LNCAP (cell line): ENCODE results near the gene LTBP3.

Source experiments
- TF ChIP-seq, protein P1 (sequence below): fragments of 450-650 bp; IDR thresholded peaks from 2 replicates; pipeline ENCODE4 v1.5.1; 2017; ENCODE audit warnings: mild to moderate bottlenecking

LTBP3 gene

DNA sequence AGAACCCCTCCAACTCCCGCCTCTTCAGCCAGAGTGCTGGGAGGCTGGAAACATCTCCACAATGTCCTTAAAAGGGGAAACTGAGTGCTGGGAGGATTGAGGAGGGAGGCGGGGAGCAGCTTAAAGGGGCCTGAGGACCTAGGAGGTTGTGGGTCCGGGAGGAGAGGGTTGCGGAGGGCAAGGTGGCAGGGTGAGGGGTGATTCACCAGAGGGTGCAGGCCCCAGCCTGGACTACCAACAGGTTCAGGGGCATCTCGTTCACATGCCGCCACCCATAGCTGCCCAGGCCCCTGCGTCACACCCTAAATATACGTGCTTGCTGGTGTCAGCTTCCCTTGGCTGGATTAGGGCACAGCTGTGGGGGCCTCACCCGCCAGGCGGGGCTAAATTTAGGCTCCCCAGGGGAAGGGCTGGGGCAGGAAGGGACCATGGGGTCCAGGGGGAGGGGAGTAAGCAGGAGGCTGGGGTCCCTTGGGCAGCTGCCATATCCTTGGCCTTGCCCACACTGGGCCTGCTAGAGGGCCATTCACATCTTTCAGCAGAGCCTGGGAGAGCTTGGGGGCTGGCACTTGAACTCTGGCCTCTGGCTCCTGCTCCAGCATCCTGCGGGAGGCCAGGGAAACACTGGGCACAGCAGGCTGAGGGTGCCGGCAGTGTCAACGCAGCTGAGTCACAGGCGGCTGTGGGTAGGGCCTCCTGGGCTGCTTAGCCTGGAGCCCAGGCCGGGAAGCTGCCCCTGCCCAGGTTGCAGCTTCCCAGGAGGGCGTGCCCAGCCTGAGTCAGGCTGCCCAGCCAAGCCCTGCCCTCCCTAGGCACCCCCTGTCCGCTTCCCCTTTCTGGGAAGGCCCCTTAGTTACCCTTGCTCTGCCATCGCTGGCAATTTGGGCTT lies 19.0 kb upstream of the LTBP3 start:
- TF ChIP-seq, protein P1, sequence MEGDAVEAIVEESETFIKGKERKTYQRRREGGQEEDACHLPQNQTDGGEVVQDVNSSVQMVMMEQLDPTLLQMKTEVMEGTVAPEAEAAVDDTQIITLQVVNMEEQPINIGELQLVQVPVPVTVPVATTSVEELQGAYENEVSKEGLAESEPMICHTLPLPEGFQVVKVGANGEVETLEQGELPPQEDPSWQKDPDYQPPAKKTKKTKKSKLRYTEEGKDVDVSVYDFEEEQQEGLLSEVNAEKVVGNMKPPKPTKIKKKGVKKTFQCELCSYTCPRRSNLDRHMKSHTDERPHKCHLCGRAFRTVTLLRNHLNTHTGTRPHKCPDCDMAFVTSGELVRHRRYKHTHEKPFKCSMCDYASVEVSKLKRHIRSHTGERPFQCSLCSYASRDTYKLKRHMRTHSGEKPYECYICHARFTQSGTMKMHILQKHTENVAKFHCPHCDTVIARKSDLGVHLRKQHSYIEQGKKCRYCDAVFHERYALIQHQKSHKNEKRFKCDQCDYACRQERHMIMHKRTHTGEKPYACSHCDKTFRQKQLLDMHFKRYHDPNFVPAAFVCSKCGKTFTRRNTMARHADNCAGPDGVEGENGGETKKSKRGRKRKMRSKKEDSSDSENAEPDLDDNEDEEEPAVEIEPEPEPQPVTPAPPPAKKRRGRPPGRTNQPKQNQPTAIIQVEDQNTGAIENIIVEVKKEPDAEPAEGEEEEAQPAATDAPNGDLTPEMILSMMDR: no peak

GRCh38 chr11:65576232-65576866 lies 18.2 kb upstream of the LTBP3 start:
- TF ChIP-seq, protein P1: no peak

GRCh38 chr11:65575568-65576231 lies 17.5 kb upstream of the LTBP3 start, which contains the start of gene EHBP1L1:
Gene EHBP1L1 (plus strand): TSS chr11:65576053. CDS start chr11:65576303, 250 bp downstream.
- TF ChIP-seq, protein P1: no peak

- TF ChIP-seq, protein P1: no peak
Observed at GRCh38 chr11:65574811-65575567, 16.8 kb upstream of the LTBP3 start.

- TF ChIP-seq, protein P1: peak; percentile 93
Observed at GRCh38 chr11:65574109-65574810, 16.1 kb upstream of the LTBP3 start.

DNA sequence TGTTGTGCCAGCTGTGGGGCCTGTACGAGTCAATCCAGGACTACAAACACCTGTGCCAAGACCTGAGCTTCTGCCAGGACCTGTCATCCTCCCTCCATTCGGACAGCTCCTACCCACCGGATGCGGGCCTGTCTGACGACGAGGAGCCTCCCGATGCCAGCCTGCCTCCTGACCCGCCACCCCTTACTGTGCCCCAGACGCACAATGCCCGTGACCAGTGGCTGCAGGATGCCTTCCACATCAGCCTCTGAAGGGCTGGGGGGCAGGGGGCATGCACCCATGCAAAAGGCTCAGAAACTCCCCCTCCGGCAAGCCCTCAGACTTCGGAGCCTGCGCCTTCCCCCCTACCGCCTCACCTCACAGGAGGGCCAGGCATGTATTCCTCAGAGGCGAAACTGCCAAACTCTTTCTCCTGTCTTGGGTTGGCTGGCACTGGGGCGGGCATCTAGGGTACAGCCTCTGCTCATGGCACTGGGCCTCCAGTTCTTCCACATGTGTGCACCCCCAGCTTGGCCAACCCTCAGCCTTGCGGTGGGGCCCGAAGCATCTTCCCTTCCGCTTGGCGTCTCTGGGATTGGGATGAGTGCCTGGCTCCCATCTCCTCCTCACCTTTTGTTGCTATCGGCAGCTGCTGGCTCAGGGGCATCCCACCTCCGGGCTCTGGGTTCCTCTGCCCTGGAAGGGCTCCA lies 15.4 kb upstream of the LTBP3 start:
- TF ChIP-seq, protein P1: no peak
